A549 (cell line): ENCODE results near the gene ILDR1. TPM values are rescaled to one million over a fixed set of nuclear protein-coding genes. Genes with fewer than 3 reads are reported as not detected.
A peak's percentile ranks its signal among the peaks of the same experiment; 100 is the strongest.

Source experiments
- ATAC-seq, 2 experiments: fragments of 200-7000 bp in 1 of 2; fragments of >200 bp in 1 of 2; cut with Nextera tagmentation in 1 of 2; cut with Tn5 transposase in 1 of 2; 3 replicates each; pipeline versions ENCODE4 v1.8.0 to v1.9.1; 2018 to 2020; ENCODE audit warnings: mild to moderate bottlenecking in 1 of 2, moderate library complexity in 1 of 2
- CTCF ChIA-PET: fragments of 300-600 bp; sonication (Branson Sonifier 250); formaldehyde crosslinking; extraction: SDS; loops from one replicate; lab custom pipeline; 2021; ENCODE audit warnings: antibody characterized with exemption, inconsistent platforms; lab: Yijun Ruan, JAX
- POLR2A ChIA-PET: fragments of 350-600 bp; formaldehyde crosslinking; extraction: SDS; loops from one replicate; lab custom pipeline; 2021; ENCODE audit warnings: antibody characterized with exemption, inconsistent platforms; lab: Yijun Ruan, JAX
- DNase-seq, 2 experiments: peaks; one replicate each; pipeline versions ENCODE4 v3.0.0 to v3.0.0-alpha.2; 2011 to 2016; ENCODE audit warnings: low read depth in 1 of 2, low spot score in 1 of 2
- FAIRE-seq: peaks from 2 replicates; lab custom pipeline; 2011; peaks lifted over from hg19 to GRCh38; lab: Jason Lieb, UNC
- H3K27ac ChIP-seq, 2 experiments: fragments of >200 bp; sonication (Bioruptor Twin); formaldehyde crosslinking; 3 replicates each; pipeline ENCODE4 v1.5.1; 2016 to 2017
- H3K4me1 ChIP-seq: fragments of >200 bp; sonication (Bioruptor Twin); formaldehyde crosslinking; 3 replicates; pipeline ENCODE4 v1.6.1; 2016
- H3K4me2 ChIP-seq: fragments of >200 bp; sonication (Bioruptor Twin); formaldehyde crosslinking; 3 replicates; pipeline ENCODE4 v1.6.1; 2016
- H3K4me3 ChIP-seq: fragments of >200 bp; sonication (Bioruptor Twin); formaldehyde crosslinking; 3 replicates; pipeline ENCODE4 v1.5.1; 2016
- H3K9me3 ChIP-seq: fragments of >200 bp; sonication (Bioruptor Twin); formaldehyde crosslinking; 3 replicates; pipeline ENCODE4 v1.6.1; 2016
- CBX8 ChIP-seq: fragments of 200-600 bp; sonication (generic); IDR thresholded peaks from 2 replicates; pipeline ENCODE4 v1.6.1; 2016
- CEBPB ChIP-seq, 2 experiments: fragments of >200 bp in 1 of 2; sonication (Bioruptor Twin) in 1 of 2; formaldehyde crosslinking in 1 of 2; IDR thresholded peaks; 2 replicates each; pipeline ENCODE4 v1.6.1; 2012 to 2016
- EHMT2 ChIP-seq: fragments of 200-600 bp; sonication (generic); IDR thresholded peaks from 2 replicates; pipeline ENCODE4 v1.6.1; 2016; ENCODE audit warnings: antibody characterized with exemption, low read depth, mild to moderate bottlenecking, moderate library complexity
- EP300 ChIP-seq, 2 experiments: fragments of >200 bp; sonication (Bioruptor Twin); formaldehyde crosslinking; IDR thresholded peaks; 2 replicates in 1 of 2; 3 replicates in 1 of 2; pipeline ENCODE4 v1.6.1; 2016 to 2017
- FOSB ChIP-seq: fragments of 250-450 bp; sonication (Bioruptor Pico); IDR thresholded peaks from 2 replicates; pipeline ENCODE4 v1.5.0; 2020; ENCODE audit warnings: mild to moderate bottlenecking, moderate library complexity
- GATA3 ChIP-seq: IDR thresholded peaks from 2 replicates; pipeline ENCODE4 v1.6.1; 2012; ENCODE audit warnings: borderline replicate concordance
- HOXA7 ChIP-seq: fragments of 250-450 bp; sonication (Bioruptor Pico); IDR thresholded peaks from 2 replicates; pipeline ENCODE4 v1.5.0; 2020; ENCODE audit warnings: mild to moderate bottlenecking, moderate library complexity
- JUN ChIP-seq, 2 experiments: fragments of >200 bp; sonication (Bioruptor Twin); formaldehyde crosslinking; IDR thresholded peaks; 2 replicates in 1 of 2; 3 replicates in 1 of 2; pipeline ENCODE4 v1.6.1; 2016 to 2017
- KDM1A ChIP-seq: fragments of 200-600 bp; sonication (generic); IDR thresholded peaks from 2 replicates; pipeline ENCODE4 v1.6.1; 2016; ENCODE audit warnings: low read depth, mild to moderate bottlenecking
- KDM5A ChIP-seq: fragments of 200-600 bp; sonication (generic); IDR thresholded peaks from 2 replicates; pipeline ENCODE4 v1.6.1; 2016; ENCODE audit warnings: antibody characterized with exemption, mild to moderate bottlenecking
- MAFK ChIP-seq: fragments of 450-650 bp; IDR thresholded peaks from 2 replicates; pipeline ENCODE4 v1.6.1; 2014; ENCODE audit not compliant: partially characterized antibody
- MYC ChIP-seq: IDR thresholded peaks from 2 replicates; pipeline ENCODE4 v1.6.1; 2012; ENCODE audit warnings: mild to moderate bottlenecking, inconsistent platforms, low read length, improper control_type of control experiment, borderline replicate concordance
- NPAS2 ChIP-seq: fragments of 250-450 bp; sonication (Bioruptor Pico); IDR thresholded peaks from 2 replicates; pipeline ENCODE4 v1.8.0; 2022; ENCODE audit warnings: mild to moderate bottlenecking, moderate library complexity, borderline replicate concordance
- NR3C1 ChIP-seq: fragments of >200 bp; sonication (Bioruptor Twin); formaldehyde crosslinking; IDR thresholded peaks from 3 replicates; pipeline ENCODE4 v1.6.1; 2017
- POLR2A ChIP-seq: IDR thresholded peaks from 2 replicates; pipeline ENCODE4 v1.6.1; 2012; ENCODE audit warnings: mild to moderate bottlenecking, low read length
- POLR2AphosphoS2 ChIP-seq: conservative IDR thresholded peaks from 2 replicates; pipeline ENCODE4 v1.6.1; 2012; ENCODE audit warnings: low read length, improper control_type of control experiment, inconsistent platforms
- RAD21 ChIP-seq, 2 experiments: fragments of >200 bp in 1 of 2; sonication (Bioruptor Twin) in 1 of 2; formaldehyde crosslinking in 1 of 2; IDR thresholded peaks in 1 of 2; conservative IDR thresholded peaks in 1 of 2; 2 replicates in 1 of 2; 3 replicates in 1 of 2; pipeline ENCODE4 v1.6.1; 2012 to 2018; ENCODE audit warnings: inconsistent platforms in 1 of 2
- RCOR1 ChIP-seq: fragments of 150-350 bp; IDR thresholded peaks from 2 replicates; pipeline ENCODE4 v1.6.1; 2014; ENCODE audit warnings: antibody characterized with exemption, low read length, low read depth
- RNF2 ChIP-seq: fragments of 200-600 bp; sonication (generic); IDR thresholded peaks from 2 replicates; pipeline ENCODE4 v1.6.1; 2016; ENCODE audit warnings: low read depth, mild to moderate bottlenecking, antibody characterized with exemption, moderate library complexity, borderline replicate concordance
- TFCP2L1 ChIP-seq: fragments of 250-450 bp; sonication (Bioruptor Pico); IDR thresholded peaks from 2 replicates; pipeline ENCODE4 v1.5.0; 2021; ENCODE audit warnings: mild to moderate bottlenecking
- TP53 ChIP-seq: fragments of 250-450 bp; sonication (Bioruptor Pico); IDR thresholded peaks from 2 replicates; pipeline ENCODE4 v1.5.0; 2021; ENCODE audit warnings: mild to moderate bottlenecking, moderate library complexity
- USF2 ChIP-seq: fragments of 450-650 bp; IDR thresholded peaks from 2 replicates; pipeline ENCODE4 v1.6.1; 2014; ENCODE audit warnings: antibody characterized with exemption
- ZC3H11A ChIP-seq: fragments of 450-650 bp; IDR thresholded peaks from 2 replicates; pipeline ENCODE4 v1.6.1; 2014; ENCODE audit warnings: antibody characterized with exemption, mild to moderate bottlenecking
- ZFP36 ChIP-seq: fragments of 450-650 bp; IDR thresholded peaks from 2 replicates; pipeline ENCODE4 v1.6.1; 2014; ENCODE audit warnings: borderline replicate concordance; ENCODE audit not compliant: partially characterized antibody
- ZSCAN20 ChIP-seq: fragments of 250-450 bp; sonication (Bioruptor Pico); IDR thresholded peaks from 2 replicates; pipeline ENCODE4 v1.8.0; 2022; ENCODE audit warnings: mild to moderate bottlenecking, moderate library complexity
- WGBS: methylation state at CpG from one replicate; pipeline ENCODE4 v1.1.6; 2017; ENCODE audit errors: missing lambda C conversion rate; 5-methylcytosine and 5-hydroxymethylcytosine counted together
- polyA plus RNA-seq, 4 experiments: library from polyadenylated mRNA; depleted of rRNA in 3 of 4; stranded (reverse); fragments of >200 nt; fragmentation: RNase III in 1 of 4; extraction: RNeasy Plus Mini Kit Qiagen cat#74134 plus additional on column Dnase treatment in 1 of 4; gene quantifications; 2 replicates in 3 of 4; 3 replicates in 1 of 4; pipeline ENCODE4 v1.2.3, GENCODE V29; 2011 to 2017
- TF ChIP-seq, protein P1 (sequence below): IDR thresholded peaks from 2 replicates; pipeline ENCODE4 v1.6.1; 2012; ENCODE audit warnings: low read depth, borderline replicate concordance
- TF ChIP-seq, protein P2 (sequence below): IDR thresholded peaks from 2 replicates; pipeline ENCODE4 v1.6.1; 2012
- TF ChIP-seq, protein P3 (sequence below): fragments of >200 bp; sonication (Bioruptor Twin); formaldehyde crosslinking; IDR thresholded peaks from 3 replicates; pipeline ENCODE4 v1.6.1; 2016

Gene ILDR1
- polyA plus RNA-seq, 2 of the 4 experiments (the other 2 are of a cell fraction), result not detected

DNA sequence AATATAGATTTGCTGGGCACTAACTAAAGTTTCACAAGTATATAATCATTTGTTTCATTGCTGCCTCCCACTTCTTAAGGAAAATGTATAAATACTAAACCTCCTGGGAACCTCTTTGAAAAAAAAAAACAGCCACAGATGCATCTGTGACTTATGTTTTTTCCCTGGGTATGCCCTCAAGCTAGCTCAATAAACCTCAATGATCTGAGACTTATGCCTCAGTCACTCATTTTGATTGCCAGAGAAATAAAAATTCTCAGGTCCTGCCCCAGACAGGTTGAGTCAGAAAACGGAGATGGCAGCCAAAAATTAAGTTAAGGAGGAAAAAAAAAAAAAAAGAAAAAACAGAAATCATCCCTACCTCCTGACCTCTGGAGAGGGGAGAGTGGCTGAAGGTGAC lies 22.1 kb downstream of the ILDR1 start:
- no peak overlapping the region for H3K27ac ChIP-seq
- H3K4me3 ChIP-seq, result no peak overlapping the region
- 7% methylated on average over 1 of the region's 1 CpG for WGBS
- H3K9me3 ChIP-seq, result no peaks in the 10 kb centered on the region
- no peak for TF ChIP-seq RCOR1
- no peak for TF ChIP-seq EP300 (IDR thresholded peaks at IDR 0.05)
- TF ChIP-seq TFCP2L1 (CRISPR knock-in tag), result no peak
- no peak for TF ChIP-seq ZSCAN20 (CRISPR knock-in tag)
- TF ChIP-seq POLR2AphosphoS2, result no peak
- no peak for TF ChIP-seq RAD21 (conservative IDR thresholded peaks at IDR 0.05 in 1 of 2, IDR thresholded peaks at IDR 0.05 in 1 of 2)
- no peak for TF ChIP-seq EHMT2
- TF ChIP-seq USF2, result no peak
- TF ChIP-seq ZC3H11A, result no peak
- no peak for TF ChIP-seq KDM1A
- no peak for TF ChIP-seq RNF2
- no peak for TF ChIP-seq NPAS2 (CRISPR knock-in tag)
- TF ChIP-seq POLR2A, result no peak
- no peak for TF ChIP-seq MYC
- TF ChIP-seq CEBPB (IDR thresholded peaks at IDR 0.05), result no peak
- TF ChIP-seq, protein P1, sequence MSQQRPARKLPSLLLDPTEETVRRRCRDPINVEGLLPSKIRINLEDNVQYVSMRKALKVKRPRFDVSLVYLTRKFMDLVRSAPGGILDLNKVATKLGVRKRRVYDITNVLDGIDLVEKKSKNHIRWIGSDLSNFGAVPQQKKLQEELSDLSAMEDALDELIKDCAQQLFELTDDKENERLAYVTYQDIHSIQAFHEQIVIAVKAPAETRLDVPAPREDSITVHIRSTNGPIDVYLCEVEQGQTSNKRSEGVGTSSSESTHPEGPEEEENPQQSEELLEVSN, result no peak
- no peaks in the 10 kb centered on the region for H3K4me1 ChIP-seq
- ChIA-PET CTCF (no interaction called here), POLR2A (interaction anchor here (0.7 kb wide), 1 partner anchor 10 kb away, joined by 3 read pairs; no protein-coding TSS in a partner anchor)
- ATAC-seq (no peak), FAIRE-seq (no peak), DNase-seq (no peak)
- H3K4me2 ChIP-seq, result no peak overlapping the region

- DNase-seq, result no peak
- H3K4me1 ChIP-seq, result no peaks in the 10 kb centered on the region
- ChIA-PET POLR2A (no interaction called here), CTCF (no interaction called here)
- TF ChIP-seq TP53, result no peak
- no peak for TF ChIP-seq ZFP36
- TF ChIP-seq CBX8, result no peak
- TF ChIP-seq FOSB (CRISPR knock-in tag), result no peak
- no peak for TF ChIP-seq CEBPB (IDR thresholded peaks at IDR 0.05)
- TF ChIP-seq, all 56 proteins: peak for 0
- H3K4me3 ChIP-seq, result no peak overlapping the region
- H3K27ac ChIP-seq, result no peak overlapping the region
- H3K9me3 ChIP-seq, result no peaks in the 10 kb centered on the region
- ATAC-seq (no peak; a peak in 1 of 6 replicates), FAIRE-seq (no peak)
- no peak overlapping the region for H3K4me2 ChIP-seq
- WGBS, result 42% methylated on average over 6 of the region's 6 CpGs
Observed at GRCh38 chr3:121998611-121999473, 23.2 kb downstream of the ILDR1 start.

GRCh38 chr3:121998030-121998580 lies 23.9 kb downstream of the ILDR1 start:
- Histone ChIP-seq H3K9me3 (no peaks in the 10 kb centered on the region), H3K27ac (no peak overlapping the region), H3K4me2 (no peak overlapping the region), H3K4me1 (no peaks in the 10 kb centered on the region), H3K4me3 (no peak overlapping the region)
- peak in 1 of 2 experiments; percentile 14 for DNase-seq
- no peak for FAIRE-seq
- POLR2A ChIA-PET, result no interaction called here
- no peak for ATAC-seq
- WGBS, result 63% methylated on average over 4 of the region's 4 CpGs
- CTCF ChIA-PET, result no interaction called here
- TF ChIP-seq, protein P2, sequence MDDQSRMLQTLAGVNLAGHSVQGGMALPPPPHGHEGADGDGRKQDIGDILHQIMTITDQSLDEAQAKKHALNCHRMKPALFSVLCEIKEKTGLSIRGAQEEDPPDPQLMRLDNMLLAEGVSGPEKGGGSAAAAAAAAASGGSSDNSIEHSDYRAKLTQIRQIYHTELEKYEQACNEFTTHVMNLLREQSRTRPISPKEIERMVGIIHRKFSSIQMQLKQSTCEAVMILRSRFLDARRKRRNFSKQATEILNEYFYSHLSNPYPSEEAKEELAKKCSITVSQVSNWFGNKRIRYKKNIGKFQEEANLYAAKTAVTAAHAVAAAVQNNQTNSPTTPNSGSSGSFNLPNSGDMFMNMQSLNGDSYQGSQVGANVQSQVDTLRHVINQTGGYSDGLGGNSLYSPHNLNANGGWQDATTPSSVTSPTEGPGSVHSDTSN, result no peak
- TF ChIP-seq GATA3 (no peak), KDM5A (no peak), MAFK (no peak), HOXA7 (CRISPR knock-in tag) (no peak), EHMT2 (no peak), NR3C1 (no peak), POLR2A (no peak), JUN (IDR thresholded peaks at IDR 0.05) (no peak)
- TF ChIP-seq, protein P3, sequence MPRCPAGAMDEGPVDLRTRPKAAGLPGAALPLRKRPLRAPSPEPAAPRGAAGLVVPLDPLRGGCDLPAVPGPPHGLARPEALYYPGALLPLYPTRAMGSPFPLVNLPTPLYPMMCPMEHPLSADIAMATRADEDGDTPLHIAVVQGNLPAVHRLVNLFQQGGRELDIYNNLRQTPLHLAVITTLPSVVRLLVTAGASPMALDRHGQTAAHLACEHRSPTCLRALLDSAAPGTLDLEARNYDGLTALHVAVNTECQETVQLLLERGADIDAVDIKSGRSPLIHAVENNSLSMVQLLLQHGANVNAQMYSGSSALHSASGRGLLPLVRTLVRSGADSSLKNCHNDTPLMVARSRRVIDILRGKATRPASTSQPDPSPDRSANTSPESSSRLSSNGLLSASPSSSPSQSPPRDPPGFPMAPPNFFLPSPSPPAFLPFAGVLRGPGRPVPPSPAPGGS, result no peak
- TF ChIP-seq, protein P1, result no peak
